Stromal cell of bone marrow (primary cell): ENCODE measurements around the gene TMEFF1.

Source experiments
- DNase-seq: peaks from one replicate; pipeline ENCODE4 v3.0.0-alpha.2; 2012; ENCODE audit warnings: low read depth

The TMEFF1 gene

GRCh38 chr9:100447041-100447440 is 25.9 kb upstream of the TMEFF1 start:
- DNase-seq, result no peak

GRCh38 chr9:100448266-100448665 is 24.7 kb upstream of the TMEFF1 start:
- no peak for DNase-seq

DNA sequence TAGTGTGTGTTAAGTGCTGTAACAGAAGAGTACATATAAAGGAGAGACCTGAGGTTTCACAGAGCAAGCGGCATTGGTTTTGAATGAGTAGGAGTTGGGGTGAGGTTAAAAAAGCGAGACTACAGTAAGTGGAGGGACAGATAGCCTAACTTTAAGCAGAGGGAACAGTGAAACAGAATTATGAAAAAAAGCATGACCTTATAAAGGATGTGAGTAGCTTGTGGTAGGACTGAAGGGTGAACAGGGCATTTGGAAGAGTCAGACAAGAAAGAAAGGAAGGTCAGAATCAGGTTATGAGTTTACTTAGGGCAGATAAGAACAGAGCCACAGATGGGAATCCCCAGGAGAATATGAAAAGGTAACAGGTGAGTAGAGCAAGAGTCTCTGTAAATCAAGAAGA is 23.5 kb upstream of the TMEFF1 start:
- no peak for DNase-seq

- no peak for DNase-seq
Measured at GRCh38 chr9:100452894-100453293, 20.1 kb upstream of the TMEFF1 start.

GRCh38 chr9:100455470-100455869 is 17.5 kb upstream of the TMEFF1 start:
- no peak for DNase-seq

DNA sequence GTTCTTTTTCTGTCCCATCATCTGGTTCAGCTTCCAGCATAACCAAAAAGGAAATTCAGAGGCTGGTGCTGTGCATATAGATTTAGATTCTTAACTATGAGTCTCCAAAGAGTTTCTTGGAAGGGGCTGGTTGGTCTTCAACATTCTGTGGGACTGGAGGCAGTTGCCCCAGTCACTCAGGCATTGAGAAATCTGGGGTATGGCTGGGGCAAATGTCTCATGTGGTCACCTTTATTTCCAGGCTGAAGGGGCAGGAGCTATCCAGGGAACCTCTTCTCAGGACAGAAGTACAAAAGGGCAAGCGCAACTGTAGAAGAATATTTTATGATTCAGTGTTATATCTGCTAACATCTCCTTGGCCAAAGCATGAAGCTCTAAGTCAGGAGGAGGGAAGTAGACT is 15.4 kb upstream of the TMEFF1 start:
- no peak for DNase-seq

- no peak for DNase-seq
Measured at GRCh38 chr9:100459963-100460362, 13.0 kb upstream of the TMEFF1 start.

DNA sequence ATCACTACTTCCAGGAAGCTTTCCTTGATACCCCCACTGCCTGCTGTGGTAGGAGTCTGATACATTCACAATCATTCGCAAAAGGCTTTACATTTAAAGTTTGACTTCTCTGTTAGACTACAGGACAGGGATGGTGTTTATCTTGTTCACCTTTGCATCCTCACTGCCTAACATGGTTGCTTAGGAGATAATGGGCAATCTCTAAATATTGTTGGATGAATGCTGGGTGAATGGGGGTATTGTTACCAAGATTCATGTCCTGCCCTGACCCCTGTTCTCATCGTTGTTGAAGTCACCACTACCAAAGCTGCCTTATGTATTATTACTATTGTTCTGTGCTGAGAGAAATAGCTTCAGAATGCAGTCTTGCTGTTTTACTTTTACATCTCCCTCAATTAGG is 7.7 kb upstream of the TMEFF1 start:
- no peak for DNase-seq

GRCh38 chr9:100465761-100466160 is 7.2 kb upstream of the TMEFF1 start:
- DNase-seq, result no peak

DNA sequence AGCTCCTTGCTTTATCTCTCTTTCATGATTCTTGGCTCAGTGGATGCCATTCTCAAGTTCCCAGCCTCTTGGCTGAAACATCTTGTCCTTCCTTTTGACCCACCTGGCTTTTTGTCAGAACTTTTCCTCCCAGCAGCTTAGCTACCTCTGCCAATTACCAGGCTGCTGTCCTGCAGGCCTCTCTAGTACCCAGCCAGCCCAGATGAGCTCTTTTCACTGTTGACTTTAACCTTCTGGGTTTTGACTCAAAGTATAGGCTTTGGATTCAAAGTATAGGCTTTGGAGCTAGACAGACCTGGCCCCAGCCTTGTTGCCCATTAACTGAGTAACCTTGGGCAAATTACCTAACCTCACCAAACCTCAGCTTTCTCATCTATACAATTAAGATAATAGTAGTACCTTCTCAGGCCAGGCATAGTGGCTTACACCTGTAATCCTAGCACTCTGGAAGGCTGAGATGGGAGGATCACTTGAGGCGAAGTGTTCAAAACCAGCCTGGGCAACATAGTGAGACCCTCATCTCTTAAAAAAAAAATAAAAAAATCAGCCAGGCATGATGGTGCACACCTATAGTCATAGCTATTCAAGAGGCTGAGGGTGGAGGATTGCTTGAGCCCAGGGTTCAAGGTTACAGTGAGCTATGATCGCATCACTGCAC is 6.6 kb upstream of the TMEFF1 start:
- DNase-seq, result no peak

- no peak for DNase-seq
Measured at GRCh38 chr9:100466829-100467221, 6.1 kb upstream of the TMEFF1 start.

DNA sequence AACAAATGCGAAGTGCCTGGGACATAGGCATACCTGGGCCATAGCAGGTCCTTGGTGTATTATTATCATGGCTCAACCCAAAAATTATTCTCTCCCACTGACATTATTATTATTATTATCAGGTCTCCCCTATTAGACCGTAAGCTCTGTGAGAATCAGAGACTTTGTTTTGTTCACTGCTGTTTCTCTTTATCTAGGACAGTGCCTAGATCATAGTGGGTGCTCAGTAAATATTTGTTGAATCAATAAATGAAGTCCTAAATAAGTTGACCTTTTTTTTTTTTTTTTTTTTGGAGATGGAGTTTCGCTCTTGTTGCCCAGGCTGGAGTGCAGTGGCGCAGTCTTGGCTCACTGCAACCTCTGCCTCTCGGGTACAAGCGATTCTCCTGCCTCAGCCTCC is 4.9 kb upstream of the TMEFF1 start:
- no peak for DNase-seq

GRCh38 chr9:100472268-100472667 is 681 bp upstream of the TMEFF1 start:
- no peak for DNase-seq

GRCh38 chr9:100473276-100474081 is 530 bp downstream of the TMEFF1 start:
- DNase-seq, result no peak

- no peak for DNase-seq
Measured at GRCh38 chr9:100474082-100474923, 1.4 kb downstream of the TMEFF1 start.

DNA sequence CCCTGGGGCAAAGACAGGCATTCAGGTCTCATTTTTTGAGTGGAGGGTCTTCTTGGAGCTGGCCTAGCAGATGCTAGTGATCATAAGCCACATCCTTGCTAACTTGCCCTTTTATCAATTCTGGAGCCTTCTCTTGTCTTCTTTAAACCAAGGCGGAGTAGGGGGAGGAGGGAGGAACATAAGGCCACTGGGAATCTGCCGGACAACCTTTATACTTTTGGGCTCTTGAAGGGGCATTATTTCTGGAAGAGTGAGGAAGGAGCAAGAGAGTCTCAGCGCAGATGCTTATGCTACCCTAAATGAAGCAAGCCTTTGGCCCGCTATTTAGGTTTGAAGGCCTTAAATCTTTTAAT is 2.0 kb downstream of the TMEFF1 start:
- no peak for DNase-seq

DNA sequence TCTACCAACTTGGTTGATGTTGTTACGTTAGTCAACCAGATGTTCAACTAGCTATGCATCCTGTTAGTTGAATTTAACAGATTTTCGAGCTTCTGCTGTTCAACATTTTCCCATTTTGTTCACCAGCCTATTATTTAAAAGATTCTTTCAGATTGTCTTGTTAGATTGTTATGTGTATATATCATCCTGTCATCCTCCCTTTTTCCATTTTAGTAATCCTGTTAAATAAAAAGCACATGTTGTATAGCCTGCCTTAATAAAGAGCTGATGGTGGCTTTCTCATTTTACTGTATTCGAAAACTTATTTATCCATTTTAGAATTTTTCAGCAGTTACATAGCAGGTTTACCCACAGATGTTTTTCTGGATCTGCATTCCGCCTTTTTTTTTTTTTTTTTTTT is 4.3 kb downstream of the TMEFF1 start:
- no peak for DNase-seq

- no peak for DNase-seq
Measured at GRCh38 chr9:100478192-100478591, 5.2 kb downstream of the TMEFF1 start.

GRCh38 chr9:100479820-100480219 is 6.9 kb downstream of the TMEFF1 start:
- DNase-seq, result no peak

- no peak for DNase-seq
Measured at GRCh38 chr9:100485196-100485595, 12.2 kb downstream of the TMEFF1 start.

DNA sequence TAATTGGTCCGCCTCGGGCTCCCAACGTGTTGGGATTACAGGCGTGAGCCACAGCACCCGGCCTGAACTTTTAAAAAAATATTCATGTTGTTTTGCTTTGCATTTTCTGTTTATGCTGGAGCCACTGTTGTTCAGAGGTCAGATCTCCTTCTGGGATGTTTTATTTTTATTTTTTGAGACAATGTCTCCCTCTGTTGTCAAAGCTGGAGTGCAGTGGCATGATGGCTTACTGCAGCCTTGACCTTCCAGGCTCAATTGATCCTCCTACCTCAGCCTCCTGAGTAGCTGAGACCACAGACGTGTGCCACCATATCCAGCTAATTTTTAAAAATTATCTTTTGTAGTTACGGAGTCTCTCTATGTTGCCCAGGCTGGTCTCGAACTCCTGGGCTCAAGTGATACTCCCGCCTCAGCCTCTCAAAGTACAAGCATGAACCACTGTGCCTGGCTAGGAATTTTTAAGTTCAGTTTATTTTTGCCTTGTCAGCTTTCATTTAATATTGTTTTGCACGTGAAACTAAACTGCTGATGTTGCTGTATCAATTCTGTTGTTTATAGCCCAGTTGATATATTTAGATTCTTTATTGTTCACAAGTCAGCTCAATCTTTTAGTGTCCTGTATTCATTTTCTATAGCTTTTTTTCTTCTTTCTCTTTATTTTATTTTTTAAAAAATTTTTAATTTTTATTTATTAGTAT is 13.7 kb downstream of the TMEFF1 start:
- no peak for DNase-seq

DNA sequence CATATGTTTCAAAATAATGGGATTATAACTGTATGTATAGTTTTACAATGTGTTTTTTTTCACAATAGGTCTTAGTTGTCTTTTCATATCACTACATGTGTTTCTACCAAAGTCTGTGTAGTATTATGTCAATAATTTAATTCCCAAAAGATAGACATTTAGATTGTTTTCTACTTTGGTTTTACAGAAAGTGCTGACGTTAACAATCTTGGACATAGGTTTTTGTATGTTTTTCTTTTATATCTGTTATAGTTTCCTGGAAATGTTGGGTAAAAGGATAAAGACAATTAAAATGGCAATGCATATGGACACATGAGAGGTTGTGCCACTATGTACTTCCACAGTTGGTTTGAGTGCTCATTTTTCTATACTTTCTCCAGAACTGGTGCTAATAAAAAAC is 15.2 kb downstream of the TMEFF1 start:
- DNase-seq, result no peak
